ENCODE data around the gene RBM15.

RBM15 gene

GRCh38 chr1:110355321-110355720 is 16.1 kb downstream of the RBM15 start:
- TF ChIP-seq CTCF (IDR thresholded peaks at IDR 0.05; ENCODE audit: control extremely low read depth, extremely low read depth, low read depth, missing control alignments), result no peak
- ChIA-PET CTCF (interaction anchor here (1.9 kb wide), 1 partner anchor 17 kb away, joined by 5 read pairs; the partner anchor contains the start of gene RBM15), POLR2A (interaction anchor here (0.7 kb wide), 1 partner anchor 253 kb away, joined by 9 read pairs; no protein-coding TSS in a partner anchor)
- DNase-seq (ENCODE audit: extremely low spot score), result no peak

GRCh38 chr1:110356379-110356778 is 17.2 kb downstream of the RBM15 start:
- ChIA-PET CTCF (interaction anchor here (1.3 to 2.8 kb wide), 2 partner anchors 14 to 27 kb away, joined by 3 to 9 read pairs; no protein-coding TSS in a partner anchor), POLR2A (no interaction called here)
- TF ChIP-seq CTCF (IDR thresholded peaks at IDR 0.05; ENCODE audit: control extremely low read depth, extremely low read depth, low read depth, missing control alignments), result no peak
- DNase-seq (ENCODE audit: extremely low spot score), result no peak

GRCh38 chr1:110360431-110360830 is 21.3 kb downstream of the RBM15 start:
- CTCF ChIA-PET, result interaction anchor here (0.7 to 1.1 kb wide), 5 partner anchors 9 to 21 kb away, joined by 3 read pairs; partner anchors contain the start of gene RBM15
- no peak for DNase-seq (ENCODE audit: extremely low spot score)
- POLR2A ChIA-PET, result no interaction called here
- no peak for TF ChIP-seq CTCF (IDR thresholded peaks at IDR 0.05; ENCODE audit: control extremely low read depth, extremely low read depth, low read depth, missing control alignments)

- ChIA-PET CTCF (interaction anchor here (0.8 to 1.3 kb wide), 3 partner anchors 17 to 50 kb away, joined by 3 read pairs; no protein-coding TSS in a partner anchor), POLR2A (no interaction called here)
- no peak for DNase-seq (ENCODE audit: extremely low spot score)
- no peak for TF ChIP-seq CTCF (IDR thresholded peaks at IDR 0.05; ENCODE audit: control extremely low read depth, extremely low read depth, low read depth, missing control alignments)
Measured at GRCh38 chr1:110361856-110362255, 22.7 kb downstream of the RBM15 start.

GRCh38 chr1:110364221-110364620 is 25.0 kb downstream of the RBM15 start:
- no peak for DNase-seq (ENCODE audit: extremely low spot score)
- POLR2A ChIA-PET, result no interaction called here
- CTCF ChIA-PET, result interaction anchor here (0.8 to 1.3 kb wide), 3 partner anchors 15 to 25 kb away, joined by 3 to 4 read pairs (median 3); partner anchors contain the start of gene RBM15
- TF ChIP-seq CTCF (IDR thresholded peaks at IDR 0.05; ENCODE audit: control extremely low read depth, extremely low read depth, low read depth, missing control alignments), result no peak

GRCh38 chr1:110370827-110371226 is 31.6 kb downstream of the RBM15 start:
- DNase-seq (ENCODE audit: extremely low spot score), result no peak
- POLR2A ChIA-PET, result no interaction called here
- CTCF ChIA-PET, result interaction anchor here (0.9 to 1.5 kb wide), 2 partner anchors 9 to 89 kb away, joined by 3 read pairs; no protein-coding TSS in a partner anchor
- no peak for TF ChIP-seq CTCF (IDR thresholded peaks at IDR 0.05; ENCODE audit: control extremely low read depth, extremely low read depth, low read depth, missing control alignments)
